Measurements from ENCODE around the gene SOX21. TPM values are rescaled to one million over a fixed set of nuclear protein-coding genes. Genes with fewer than 3 reads are reported as not detected.

Gene SOX21
- total and polyA plus RNA-seq, 2 experiments from 2014 or later: 1.7 to 3.5 TPM

- Histone ChIP-seq H3K9me2 (ENCODE audit: insufficient read depth) (no peaks in the 10 kb centered on the region), H4K20me1 (replicated peaks; ENCODE audit: insufficient read depth) (no peaks in the 10 kb centered on the region), H3K4me1 (ENCODE audit: insufficient read depth) (peaks cover 49% of the 10 kb centered on the region), H2AFZ (no peak overlapping the region; the same call in 1 of the 2 replicates), H3K79me2 (replicated peaks; ENCODE audit: insufficient read depth) (no peaks in the 10 kb centered on the region), H3K4me3 (peak overlapping the region; percentile 64), H3K4me2 (peak overlapping the region; percentile 84), H3K27ac (ENCODE audit: low read depth) (no peak overlapping the region), H3F3A (replicated peaks; ENCODE audit: low read depth) (0 out of 2 replicates have a peak, but pooled peaks cover 9% of the 10 kb centered on the region), H3K27me3 (ENCODE audit: insufficient read depth) (peaks cover 68% of the 10 kb centered on the region), H3K36me3 (ENCODE audit: insufficient read depth) (no peaks in the 10 kb centered on the region)
- H3K9me3 Mint-ChIP-seq: peaks cover 2% of the 10 kb centered on the region; the same call in 1 of the 3 replicates
- no peak overlapping the region for H3K27ac Mint-ChIP-seq
- H3K4me3 Mint-ChIP-seq: peak overlapping the region; percentile 84
- DNase-seq (ENCODE audit: low spot score) (peak; percentile 56), ATAC-seq (no peak; the same call in 2 of the 3 replicates)
- H3K27me3 Mint-ChIP-seq (ENCODE audit: insufficient read depth, low read depth, poor library complexity): peaks cover 55% of the 10 kb centered on the region
- peak; percentile 67 for TF ChIP-seq EZH2 (IDR thresholded peaks at IDR 0.05; ENCODE audit: low read depth, unreplicated experiment)
- TF ChIP-seq ZNF462 (CRISPR knock-in tag; IDR thresholded peaks at IDR 0.05): no peak
- peak; percentile 68 for TF ChIP-seq EZH2phosphoT487 (IDR thresholded peaks at IDR 0.05; ENCODE audit: unreplicated experiment)
- no peaks in the 10 kb centered on the region; the same call in 2 of the 3 replicates for H3K36me3 Mint-ChIP-seq (ENCODE audit: low read depth)
- H3K4me1 Mint-ChIP-seq: peaks cover 45% of the 10 kb centered on the region
Measured at GRCh38 chr13:94711561-94712286, 621 bp downstream of the SOX21 start.

Data from GM23338 (cell line).